Measurements from ENCODE around the gene PHAF1.

- TF ChIP-seq USF2 (IDR thresholded peaks at IDR 0.05; ENCODE audit: low read length): no peak
- no peak for TF ChIP-seq POLR2AphosphoS5 (IDR thresholded peaks at IDR 0.05; ENCODE audit: low read depth, low read length)
- no peak for TF ChIP-seq CHD7 (IDR thresholded peaks at IDR 0.05; ENCODE audit: insufficient replicate concordance, low read length)
- TF ChIP-seq CTCF (IDR thresholded peaks at IDR 0.05; ENCODE audit: control extremely low read depth in 1 of 3, insufficient read depth in 1 of 3, low read depth in 1 of 3, low read length in 3 of 3): peak in 2 of 3 experiments; percentile 14 to 15; a peak in 2 of 4 replicates
- peak; percentile 80 for TF ChIP-seq EZH2 (IDR thresholded peaks at IDR 0.05; ENCODE audit: low read depth, low read length, severe bottlenecking)
Measured at GRCh38 chr16:67173808-67174705, 64.3 kb downstream of the PHAF1 start.

Measured in H1 (cell line).